Fibroblast of villous mesenchyme (primary cell): ENCODE data around the gene IL12RB2. TPM values are rescaled to one million over a fixed set of nuclear protein-coding genes. Genes with fewer than 3 reads are reported as not detected.
A peak's percentile ranks its signal among the peaks of the same experiment; 100 is the strongest.

ENCODE experiments used
- DNase-seq: peaks from one replicate; pipeline ENCODE4 v3.0.0-alpha.2; 2010; ENCODE audit warnings: low read depth
- H3K4me3 ChIP-seq: 2 replicates; pipeline ENCODE4 v1.5.1; 2011; ENCODE audit warnings: low read depth, mild to moderate bottlenecking, low read length
- total RNA-seq: library from RNA; depleted of rRNA; stranded (reverse); fragments of >200 nt; gene quantifications from 2 replicates; pipeline ENCODE4 v1.2.3, GENCODE V29; 2012
- TF ChIP-seq, protein P1 (sequence below): IDR thresholded peaks from 2 replicates; pipeline ENCODE4 v1.5.1; 2012; ENCODE audit warnings: low read depth, mild to moderate bottlenecking, low read length; ENCODE audit not compliant: insufficient read depth

Gene IL12RB2
- total RNA-seq, 1 donor, result not detected

DNA sequence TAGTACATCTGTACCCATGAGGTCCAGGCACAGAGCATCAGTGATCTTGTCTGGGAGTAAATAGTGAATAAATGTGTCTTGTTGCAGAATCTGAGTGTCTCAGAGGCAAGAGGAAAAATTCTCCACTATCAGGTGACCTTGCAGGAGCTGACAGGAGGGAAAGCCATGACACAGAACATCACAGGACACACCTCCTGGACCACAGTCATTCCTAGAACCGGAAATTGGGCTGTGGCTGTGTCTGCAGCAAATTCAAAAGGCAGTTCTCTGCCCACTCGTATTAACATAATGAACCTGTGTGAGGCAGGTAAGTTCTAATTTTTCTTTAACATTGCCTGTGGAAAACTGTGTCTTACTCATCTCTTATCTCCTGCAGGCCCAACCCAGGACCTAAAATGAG, 43.1 kb downstream of the IL12RB2 start:
- no peak overlapping the region for H3K4me3 ChIP-seq
- TF ChIP-seq, protein P1, sequence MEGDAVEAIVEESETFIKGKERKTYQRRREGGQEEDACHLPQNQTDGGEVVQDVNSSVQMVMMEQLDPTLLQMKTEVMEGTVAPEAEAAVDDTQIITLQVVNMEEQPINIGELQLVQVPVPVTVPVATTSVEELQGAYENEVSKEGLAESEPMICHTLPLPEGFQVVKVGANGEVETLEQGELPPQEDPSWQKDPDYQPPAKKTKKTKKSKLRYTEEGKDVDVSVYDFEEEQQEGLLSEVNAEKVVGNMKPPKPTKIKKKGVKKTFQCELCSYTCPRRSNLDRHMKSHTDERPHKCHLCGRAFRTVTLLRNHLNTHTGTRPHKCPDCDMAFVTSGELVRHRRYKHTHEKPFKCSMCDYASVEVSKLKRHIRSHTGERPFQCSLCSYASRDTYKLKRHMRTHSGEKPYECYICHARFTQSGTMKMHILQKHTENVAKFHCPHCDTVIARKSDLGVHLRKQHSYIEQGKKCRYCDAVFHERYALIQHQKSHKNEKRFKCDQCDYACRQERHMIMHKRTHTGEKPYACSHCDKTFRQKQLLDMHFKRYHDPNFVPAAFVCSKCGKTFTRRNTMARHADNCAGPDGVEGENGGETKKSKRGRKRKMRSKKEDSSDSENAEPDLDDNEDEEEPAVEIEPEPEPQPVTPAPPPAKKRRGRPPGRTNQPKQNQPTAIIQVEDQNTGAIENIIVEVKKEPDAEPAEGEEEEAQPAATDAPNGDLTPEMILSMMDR, result no peak
- no peak for DNase-seq

DNA sequence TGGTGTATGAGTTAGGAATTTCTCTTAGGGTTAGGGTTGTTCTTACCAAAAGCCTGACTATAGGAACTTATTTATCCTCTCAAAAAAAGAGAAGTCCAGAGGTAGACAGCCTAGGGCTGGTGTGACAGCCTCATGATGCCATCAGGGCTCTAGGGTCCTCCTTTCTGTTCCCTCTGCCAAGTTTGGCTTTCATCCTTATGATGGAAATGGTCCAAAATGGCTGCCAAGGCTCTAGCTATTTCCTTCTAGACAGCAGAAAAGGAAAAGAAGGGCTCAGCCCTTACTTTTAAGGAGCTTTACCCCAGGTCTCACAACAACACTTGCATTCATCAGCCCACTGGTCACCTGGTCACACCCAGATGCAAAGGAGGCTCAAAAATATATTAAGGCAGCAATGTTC, 44.5 kb downstream of the IL12RB2 start:
- TF ChIP-seq, protein P1, result no peak
- DNase-seq, result no peak
- no peak overlapping the region for H3K4me3 ChIP-seq

DNA sequence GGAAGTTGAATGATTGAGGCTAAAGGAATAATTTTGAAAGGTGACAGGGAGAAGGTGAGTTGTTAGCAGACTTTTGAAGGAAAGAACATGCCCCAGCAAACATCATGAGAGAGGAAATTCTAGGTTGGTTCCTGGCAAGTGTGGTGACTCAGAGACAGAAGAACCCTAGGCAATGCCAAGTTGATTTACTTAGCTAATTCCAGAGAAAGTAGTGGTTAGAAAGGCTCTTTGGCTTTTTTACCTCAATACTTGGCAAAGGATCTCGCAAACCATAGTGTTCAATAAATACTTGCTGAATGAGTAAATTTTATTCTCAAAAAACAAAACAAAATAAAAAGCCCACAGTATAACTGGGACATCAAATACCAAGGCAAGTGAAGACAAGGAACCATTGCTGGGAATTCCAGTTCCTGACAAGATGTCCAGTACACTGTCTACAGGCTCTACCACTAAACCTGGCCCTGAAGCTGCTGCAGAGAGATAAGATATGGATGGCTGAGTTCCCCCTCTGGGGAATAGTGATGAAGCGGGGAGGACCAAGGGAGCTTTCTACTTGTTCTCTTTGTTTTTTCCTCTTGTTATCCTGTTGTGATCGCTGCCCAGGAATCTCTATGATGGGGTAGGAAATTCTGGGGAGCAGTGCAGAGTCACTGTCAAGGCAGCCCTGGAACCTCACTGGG, 48.2 kb downstream of the IL12RB2 start:
- TF ChIP-seq, protein P1, result no peak
- no peak overlapping the region for H3K4me3 ChIP-seq
- DNase-seq, result peak; percentile 17

DNA sequence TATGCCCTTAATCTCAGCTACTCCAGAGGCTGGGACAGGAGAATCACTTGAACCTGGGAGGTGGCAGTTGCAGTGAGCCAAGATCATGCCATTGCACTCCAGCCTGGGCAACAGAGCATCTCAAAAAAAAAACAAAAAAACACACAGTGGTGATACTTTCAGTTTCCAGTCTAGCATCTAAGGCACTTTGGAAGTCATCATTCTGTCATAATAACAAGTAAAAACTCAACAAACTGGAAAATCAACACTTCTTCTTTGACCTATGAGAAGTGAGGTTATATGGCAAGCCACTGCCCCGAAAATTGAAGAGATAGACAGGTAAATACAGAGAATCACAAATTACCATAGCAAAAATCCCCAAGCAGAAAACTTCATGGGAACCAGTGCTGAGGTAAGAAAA, 51.9 kb downstream of the IL12RB2 start:
- no peak for DNase-seq
- TF ChIP-seq, protein P1, result no peak
- no peak overlapping the region for H3K4me3 ChIP-seq

DNA sequence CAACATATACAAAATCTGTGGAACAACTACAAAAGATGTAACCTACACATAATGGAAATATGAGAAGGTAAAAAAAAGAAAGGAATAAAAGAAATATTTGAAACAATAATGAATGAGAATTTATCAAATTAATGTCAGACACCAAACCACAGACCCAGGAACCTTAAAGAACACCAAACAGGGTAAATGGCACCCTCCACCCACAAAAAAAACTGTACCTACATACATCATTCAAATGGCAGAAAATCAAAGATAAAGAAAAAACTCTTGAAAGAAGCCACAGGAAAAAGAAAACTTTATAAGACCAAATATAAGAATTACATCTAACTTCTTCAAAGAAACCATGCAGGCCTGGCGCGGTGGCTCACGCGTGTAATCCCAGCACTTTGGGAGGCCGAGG, 54.0 kb downstream of the IL12RB2 start:
- no peak for DNase-seq
- no peak overlapping the region for H3K4me3 ChIP-seq
- TF ChIP-seq, protein P1, result no peak

DNA sequence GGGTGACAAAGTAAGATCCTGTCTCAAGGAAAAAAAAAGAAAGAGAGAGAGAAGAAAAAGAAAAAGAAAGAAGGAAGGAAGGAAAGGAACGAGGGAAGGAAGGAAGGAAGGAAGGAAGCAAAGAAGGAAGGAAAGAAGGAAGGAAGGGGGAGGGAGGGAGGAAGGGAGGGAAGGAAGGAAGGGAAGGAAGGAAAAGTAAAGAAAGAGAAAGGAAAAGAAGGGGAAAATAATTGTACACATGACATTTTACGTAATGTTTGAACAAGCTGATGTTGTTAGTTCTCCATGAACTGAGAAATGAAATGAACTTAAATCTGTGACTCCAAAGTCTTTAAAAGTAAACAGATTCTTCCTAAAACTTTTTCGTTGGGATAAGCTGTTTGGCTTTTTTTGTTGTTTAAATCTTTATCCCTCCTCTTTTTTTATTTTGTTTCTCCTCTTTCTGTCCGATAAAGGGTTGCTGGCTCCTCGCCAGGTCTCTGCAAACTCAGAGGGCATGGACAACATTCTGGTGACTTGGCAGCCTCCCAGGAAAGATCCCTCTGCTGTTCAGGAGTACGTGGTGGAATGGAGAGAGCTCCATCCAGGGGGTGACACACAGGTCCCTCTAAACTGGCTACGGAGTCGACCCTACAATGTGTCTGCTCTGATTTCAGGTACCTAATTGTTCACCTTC, 59.8 kb downstream of the IL12RB2 start:
- TF ChIP-seq, protein P1, result no peak
- no peak overlapping the region for H3K4me3 ChIP-seq
- DNase-seq, result peak; percentile 34
